GM12878 (cell line): ENCODE measurements around the gene FNTB. TPM values are rescaled to one million over a fixed set of nuclear protein-coding genes. Genes with fewer than 3 reads are reported as not detected.

Experiments
- ATAC-seq: fragments of 200-7000 bp; cut with Tn5 transposase; 3 replicates; pipeline ENCODE4 v1.9.1; 2020; ENCODE audit warnings: mild to moderate bottlenecking, moderate library complexity
- BruUV-seq: library from RNA; stranded (reverse); fragments of 400-500 nt; replicated peaks from 2 replicates; lab custom pipeline; 2021; lab: Mats Ljungman, UMichigan
- CTCF ChIA-PET: fragments of 300-600 bp; sonication (Branson Sonifier 250); formaldehyde crosslinking; extraction: SDS; loops from one replicate; lab custom pipeline; 2021; ENCODE audit warnings: inconsistent platforms; lab: Yijun Ruan, JAX
- POLR2A ChIA-PET: fragments of 350-600 bp; formaldehyde crosslinking; extraction: SDS; loops from one replicate; lab custom pipeline; 2021; ENCODE audit warnings: inconsistent platforms; lab: Charles Lee
- RAD21 ChIA-PET: fragments of 300-600 bp; sonication (Branson Sonifier 250); formaldehyde crosslinking; loops from one replicate; lab custom pipeline; 2023; ENCODE audit warnings: antibody characterized with exemption; ENCODE audit not compliant: unreplicated experiment; lab: Charles Lee
- SMC1A ChIA-PET: fragments of 300-600 bp; sonication (Branson Sonifier 250); formaldehyde crosslinking; loops from one replicate; lab custom pipeline; 2023; ENCODE audit not compliant: unreplicated experiment, uncharacterized antibody; lab: Charles Lee
- DNase-seq: peaks from one replicate; pipeline ENCODE4 v3.0.0-alpha.2; 2011; ENCODE audit warnings: low read depth, low spot score
- FAIRE-seq: peaks from 3 replicates; lab custom pipeline; 2011; peaks lifted over from hg19 to GRCh38; lab: Jason Lieb, UNC
- H2AFZ ChIP-seq: 2 replicates; pipeline ENCODE4 v1.6.0; 2011; ENCODE audit warnings: low read depth, low read length, control low read depth; ENCODE audit not compliant: control insufficient read depth
- H3K27ac ChIP-seq: 2 replicates; pipeline ENCODE4 v1.5.1; 2011; ENCODE audit warnings: control low read depth; ENCODE audit not compliant: control insufficient read depth, insufficient read depth
- H3K27me3 ChIP-seq, 2 experiments: replicated peaks in 1 of 2; 2 replicates each; pipeline versions ENCODE4 v1.6.0 to v1.6.1; 2011; ENCODE audit warnings: low read length in 1 of 2; ENCODE audit not compliant: control insufficient read depth in 2 of 2, insufficient read depth in 2 of 2
- H3K36me3 ChIP-seq, 2 experiments: 2 replicates each; pipeline ENCODE4 v1.5.1; 2011; ENCODE audit warnings: low read length in 1 of 2; ENCODE audit not compliant: control insufficient read depth in 2 of 2, insufficient read depth in 2 of 2
- H3K4me1 ChIP-seq: 2 replicates; pipeline ENCODE4 v1.6.1; 2011; ENCODE audit warnings: mild to moderate bottlenecking, low read length, moderate library complexity, mixed read lengths; ENCODE audit not compliant: control insufficient read depth, insufficient read depth
- H3K4me2 ChIP-seq: 2 replicates; pipeline ENCODE4 v1.6.0; 2011; ENCODE audit warnings: control low read depth; ENCODE audit not compliant: control insufficient read depth, insufficient read depth
- H3K4me3 ChIP-seq: fragments of 200-600 bp; sonication (generic); 2 replicates; pipeline ENCODE4 v1.5.1; 2016
- H3K79me2 ChIP-seq: 2 replicates; pipeline ENCODE4 v1.6.0; 2011; ENCODE audit warnings: low read length; ENCODE audit not compliant: control insufficient read depth, insufficient read depth
- H3K9ac ChIP-seq: 2 replicates; pipeline ENCODE4 v1.8.0; 2011; ENCODE audit warnings: low read length, control low read depth, mixed read lengths; ENCODE audit not compliant: control insufficient read depth, insufficient read depth
- H3K9me3 ChIP-seq: replicated peaks from 3 replicates; pipeline ENCODE4 v1.5.1; 2011; ENCODE audit warnings: mild to moderate bottlenecking, low read length; ENCODE audit not compliant: control insufficient read depth, insufficient read depth
- H4K20me1 ChIP-seq: 2 replicates; pipeline ENCODE4 v1.6.0; 2011; ENCODE audit not compliant: control insufficient read depth, insufficient read depth
- CUX1 ChIP-seq: IDR thresholded peaks from 2 replicates; pipeline ENCODE4 v1.6.1; 2012; ENCODE audit warnings: improper control_type of control experiment, low read depth, low read length; ENCODE audit not compliant: insufficient replicate concordance
- FOS ChIP-seq: IDR thresholded peaks from 3 replicates; pipeline ENCODE4 v1.6.1; 2011; ENCODE audit warnings: borderline replicate concordance; ENCODE audit not compliant: insufficient read length; ENCODE audit errors: extremely low read depth
- PKNOX1 ChIP-seq: fragments of 450-650 bp; IDR thresholded peaks from 2 replicates; pipeline ENCODE4 v1.6.1; 2016; ENCODE audit warnings: mild to moderate bottlenecking
- RB1 ChIP-seq: fragments of 450-650 bp; formaldehyde crosslinking; IDR thresholded peaks from 2 replicates; pipeline ENCODE4 v1.6.1; 2017; ENCODE audit warnings: mild to moderate bottlenecking, borderline replicate concordance
- TARDBP ChIP-seq: IDR thresholded peaks from 2 replicates; pipeline ENCODE4 v1.6.1; 2016; ENCODE audit warnings: borderline replicate concordance
- WGBS: methylation state at CpG from one replicate; pipeline ENCODE4 v1.1.6; 2016; ENCODE audit warnings: low lambda C conversion rate; ENCODE audit not compliant: insufficient replicate concordance, insufficient coverage; ENCODE audit errors: missing lambda C conversion rate; 5-methylcytosine and 5-hydroxymethylcytosine counted together
- in situ Hi-C: fragments of 300-500 bp; cut with MboI; formaldehyde crosslinking; loops from 9 replicates; pipeline ENCODE4 v1.14.3; 2018; ENCODE audit warnings: mixed read lengths
- intact Hi-C: fragments of 100-400 bp; cut with micrococcal nuclease; formaldehyde crosslinking; loops from one replicate; pipeline ENCODE4 v1.14.2; 2022; ENCODE audit not compliant: unreplicated experiment
- polyA plus RNA-seq, 11 experiments: library from polyadenylated mRNA; depleted of rRNA in 4 of 11; unstranded in 6 of 11; stranded (reverse) in 5 of 11; fragments of >200 nt; fragmentation: Nextera tagmentation in 4 of 11; fragmentation: Illumina TruSeq in 1 of 11; extraction: Ambion mirVana in 4 of 11; extraction: Trizol in 1 of 11; gene quantifications; 1 replicate in 1 of 11; 2 replicates in 10 of 11; pipeline versions ENCODE4 v1.2.1 to v1.2.3, GENCODE V29; 2011 to 2016; ENCODE audit warnings: inconsistent platforms in 2 of 11, missing spikeins in 2 of 11, low read depth in 1 of 11
- total RNA-seq, 4 experiments: library from RNA; depleted of rRNA in 3 of 4; stranded (reverse); fragments of >200 nt in 3 of 4; fragmentation: Illumina TruSeq in 1 of 4; extraction: Trizol in 1 of 4; gene quantifications; 2 replicates each; pipeline versions ENCODE4 v1.2.1 to v1.2.3, GENCODE V29; 2013 to 2021

Gene FNTB
- total and polyA plus RNA-seq, 10 of the 15 experiments (the other 5 are each of a cell fraction or from before 2014, with no cell fraction given) = 10.4 to 25.1 (median 16.7) TPM

GRCh38 chr14:64943556-64943955, 43.1 kb upstream of the FNTB start (continued):
- TF ChIP-seq CUX1 = no peak

- BruUV-seq = no TSS peak
Measured at GRCh38 chr14:64944041-64944440, 42.7 kb upstream of the FNTB start.

More at GRCh38 chr14:64944041-64944440, 42.7 kb upstream of the FNTB start:
- no peak overlapping the region for H3K9ac ChIP-seq
- TF ChIP-seq TARDBP (no peak), FOS (no peak), RB1 (no peak), PKNOX1 (no peak)
- RAD21 ChIA-PET = interaction anchor here (1.9 kb wide), 1 partner anchor 9 kb away, joined by 4 read pairs; no protein-coding TSS in a partner anchor
- CTCF ChIA-PET = interaction anchor here (0.6 to 2.3 kb wide), 5 partner anchors 9 to 164 kb away, joined by 3 to 7 read pairs (median 4); no protein-coding TSS in a partner anchor
- H2AFZ ChIP-seq = no peak overlapping the region
- no peak overlapping the region for H3K27ac ChIP-seq
- no peaks in the 10 kb centered on the region for H4K20me1 ChIP-seq
- H3K4me3 ChIP-seq = no peak overlapping the region
- no peak for ATAC-seq
- H3K36me3 ChIP-seq = peaks cover 0 to 4% of the 10 kb centered on the region in 2 experiments; a peak in 2 of 4 replicates
- 98% methylated on average over 2 of the region's 2 CpGs for WGBS
- no peak for DNase-seq
- H3K79me2 ChIP-seq = no peaks in the 10 kb centered on the region
- intact Hi-C loops (no loop called here), in situ Hi-C loops (no loop called here)
- no peaks in the 10 kb centered on the region for H3K27me3 ChIP-seq
- H3K4me2 ChIP-seq = no peak overlapping the region
- H3K4me1 ChIP-seq = no peaks in the 10 kb centered on the region
- H3K9me3 ChIP-seq = no peaks in the 10 kb centered on the region
- POLR2A ChIA-PET = interaction anchor here (1.3 kb wide), 1 partner anchor 9 kb away, joined by 4 read pairs; no protein-coding TSS in a partner anchor
- SMC1A ChIA-PET = interaction anchor here (1.2 kb wide), 1 partner anchor 17 kb away, joined by 3 read pairs; no protein-coding TSS in a partner anchor
- FAIRE-seq = no peak
